ENCODE results near the gene UPF2.

UPF2 gene

GRCh38 chr10:11881477-11882417 lies 160.9 kb downstream of the UPF2 start:
- no peak for DNase-seq

- no peak for DNase-seq
These were observed 161.6 kb downstream of the UPF2 start for GRCh38 chr10:11881030-11881476.

GRCh38 chr10:11880151-11881029 lies 162.2 kb downstream of the UPF2 start:
- DNase-seq, result no peak

- DNase-seq, result no peak
These were observed 163.1 kb downstream of the UPF2 start for GRCh38 chr10:11879387-11880094.

- no peak for DNase-seq
These were observed 163.8 kb downstream of the UPF2 start for GRCh38 chr10:11878776-11879175.

GRCh38 chr10:11877591-11877905 lies 165.1 kb downstream of the UPF2 start:
- no peak for DNase-seq

GRCh38 chr10:11876805-11877590 lies 165.6 kb downstream of the UPF2 start:
- DNase-seq, result no peak

- DNase-seq, result no peak
These were observed 166.3 kb downstream of the UPF2 start for GRCh38 chr10:11876324-11876723.

GRCh38 chr10:11875494-11876281 lies 166.9 kb downstream of the UPF2 start:
- DNase-seq, result no peak

- no peak for DNase-seq
These were observed 167.8 kb downstream of the UPF2 start for GRCh38 chr10:11874568-11875493.

GRCh38 chr10:11871466-11871865 lies 171.1 kb downstream of the UPF2 start:
- no peak for DNase-seq

- DNase-seq, result no peak
These were observed 171.7 kb downstream of the UPF2 start for GRCh38 chr10:11870900-11871400.

- DNase-seq, result no peak
These were observed 172.2 kb downstream of the UPF2 start for GRCh38 chr10:11870461-11870780.

Measured in NCI-H1092 (cell line).